BLaER1 treated with 17β-estradiol and CSF1 and Interleukin-3, amounts not matched to agents 10 nM and 100 nM (cell line): Measurements from ENCODE around the gene RCAN3.

Experiments used
- H3K27ac ChIP-seq, 11 experiments: shearing (Covaris generic); formaldehyde crosslinking; 2 replicates each; pipeline ENCODE4 v1.8.1; 2022
- H3K27me3 ChIP-seq, 11 experiments: shearing (Covaris generic); formaldehyde crosslinking; 2 replicates each; pipeline ENCODE4 v1.8.1; 2022
- H3K36me3 ChIP-seq, 11 experiments: shearing (Covaris generic); formaldehyde crosslinking; 2 replicates each; pipeline ENCODE4 v1.8.1; 2022
- H3K4me1 ChIP-seq, 10 experiments: shearing (Covaris generic); formaldehyde crosslinking; 2 replicates each; pipeline ENCODE4 v1.8.1; 2022
- H3K4me2 ChIP-seq, 11 experiments: shearing (Covaris generic); formaldehyde crosslinking; 2 replicates each; pipeline ENCODE4 v1.8.1; 2022
- H3K4me3 ChIP-seq, 10 experiments: shearing (Covaris generic); formaldehyde crosslinking; 2 replicates each; pipeline ENCODE4 v1.8.1; 2022
- H3K9ac ChIP-seq, 11 experiments: shearing (Covaris generic); formaldehyde crosslinking; 2 replicates each; pipeline ENCODE4 v1.8.1; 2022
- H3K9me3 ChIP-seq, 11 experiments: shearing (Covaris generic); formaldehyde crosslinking; replicated peaks in 1 of 11; 2 replicates each; pipeline ENCODE4 v1.8.1; 2022
- H4K20me1 ChIP-seq, 11 experiments: shearing (Covaris generic); formaldehyde crosslinking; 2 replicates each; pipeline ENCODE4 v1.8.1; 2022
- Cebpa-rat ChIP-seq, 11 experiments: shearing (Covaris generic); IDR thresholded peaks; 2 replicates each; pipeline ENCODE4 v1.8.1; 2022

The RCAN3 gene

GRCh38 chr1:24586970-24587820, 84.6 kb downstream of the RCAN3 start:
- Histone ChIP-seq H3K9me3 (no peaks in the 10 kb centered on the region; a peak in 1 of 22 replicates), H3K4me3 (no peak overlapping the region), H3K4me1 (peaks cover 0 to 5% (median 0%) of the 10 kb centered on the region in 10 experiments; a peak in 3 of 20 replicates), H3K27me3 (no peaks in the 10 kb centered on the region), H3K4me2 (no peak overlapping the region), H4K20me1 (no peaks in the 10 kb centered on the region), H3K9ac (no peak overlapping the region), H3K27ac (no peak overlapping the region), H3K36me3 (no peaks in the 10 kb centered on the region)
- TF ChIP-seq Cebpa-rat (IDR thresholded peaks at IDR 0.05) = no peak

DNA sequence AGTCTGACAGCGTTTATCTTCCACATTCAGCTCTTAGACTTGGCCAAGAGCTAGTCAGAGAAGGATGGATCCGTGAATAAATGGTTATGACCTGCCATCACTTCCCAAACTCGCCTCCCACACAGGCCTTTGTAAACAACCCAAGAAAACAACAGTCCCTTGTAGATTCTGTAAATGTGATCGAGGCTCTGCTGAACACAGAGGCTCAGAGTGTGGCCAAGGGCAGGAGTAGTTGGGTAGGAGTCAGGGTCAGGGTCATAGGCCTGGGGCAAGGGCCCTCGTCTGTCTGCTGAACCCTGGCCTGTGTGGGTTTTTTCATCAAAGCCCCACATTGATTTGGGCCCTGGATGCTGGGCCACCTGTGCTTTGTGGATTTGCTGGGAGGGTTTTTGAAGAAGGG, 85.9 kb downstream of the RCAN3 start:
- Histone ChIP-seq H3K36me3 (no peaks in the 10 kb centered on the region), H3K4me2 (no peak overlapping the region), H4K20me1 (no peaks in the 10 kb centered on the region), H3K27ac (no peak overlapping the region), H3K4me3 (no peak overlapping the region), H3K9ac (no peak overlapping the region), H3K27me3 (no peaks in the 10 kb centered on the region), H3K9me3 (no peaks in the 10 kb centered on the region), H3K4me1 (peaks cover 0 to 5% (median 0%) of the 10 kb centered on the region in 10 experiments; a peak in 3 of 20 replicates)
- no peak for TF ChIP-seq Cebpa-rat (IDR thresholded peaks at IDR 0.05)

DNA sequence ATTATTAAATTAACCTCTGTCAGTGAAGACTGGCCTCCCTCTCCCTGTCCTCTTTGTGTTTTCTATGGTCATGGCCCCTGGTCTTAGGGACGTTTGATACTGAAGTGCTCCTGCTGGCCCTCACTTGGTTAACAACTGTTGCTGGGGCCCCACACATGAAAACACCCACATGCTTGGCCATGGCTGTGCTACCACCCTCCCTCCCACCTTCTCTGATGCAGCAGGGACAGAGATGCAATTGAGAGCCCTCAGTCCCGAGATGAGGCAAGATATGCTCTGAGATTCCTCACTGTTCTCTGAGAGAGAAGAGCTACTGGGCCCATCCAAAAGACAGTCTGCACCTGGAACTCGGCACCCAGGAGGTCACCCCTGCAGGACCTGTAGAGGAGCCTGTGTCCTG, 86.6 kb downstream of the RCAN3 start:
- Histone ChIP-seq H3K4me1 (peaks cover 0 to under 1% (median 0%) of the 10 kb centered on the region in 10 experiments; a peak in 2 of 20 replicates), H3K4me3 (no peak overlapping the region), H3K36me3 (no peaks in the 10 kb centered on the region), H3K27ac (no peak overlapping the region), H3K9ac (no peak overlapping the region), H4K20me1 (no peaks in the 10 kb centered on the region), H3K27me3 (no peaks in the 10 kb centered on the region), H3K4me2 (no peak overlapping the region), H3K9me3 (no peaks in the 10 kb centered on the region)
- no peak for TF ChIP-seq Cebpa-rat (IDR thresholded peaks at IDR 0.05)
